Progenitor cell of endocrine pancreas (in vitro differentiated cells): ENCODE data around the gene CD55. TPM values are rescaled to one million over a fixed set of nuclear protein-coding genes. Genes with fewer than 3 reads are reported as not detected.

Source experiments
- DNase-seq: peaks from one replicate; pipeline ENCODE4 v3.0.0; 2021; ENCODE audit warnings: low spot score; ENCODE audit not compliant: unreplicated experiment
- H3K27ac Mint-ChIP-seq: 2 replicates; pipeline ENCODE4 v1.8.0; 2021; ENCODE audit warnings: mild to moderate bottlenecking, moderate library complexity, mixed read lengths
- H3K27me3 Mint-ChIP-seq: 2 replicates; pipeline ENCODE4 v1.8.0; 2021; ENCODE audit warnings: mixed read lengths
- H3K36me3 Mint-ChIP-seq: 2 replicates; pipeline ENCODE4 v1.8.0; 2022; ENCODE audit warnings: mixed read lengths; ENCODE audit not compliant: insufficient read depth
- H3K4me1 Mint-ChIP-seq: 2 replicates; pipeline ENCODE4 v1.8.0; 2021; ENCODE audit warnings: low read depth, mixed read lengths
- H3K4me3 Mint-ChIP-seq: 2 replicates; pipeline ENCODE4 v1.8.0; 2021; ENCODE audit warnings: low read depth, mild to moderate bottlenecking, moderate library complexity, mixed read lengths
- H3K9me3 Mint-ChIP-seq: 2 replicates; pipeline ENCODE4 v1.8.0; 2021; ENCODE audit warnings: low read depth, mixed read lengths
- total RNA-seq: library from RNA; stranded (reverse); gene quantifications from 2 replicates; pipeline ENCODE4 v1.2.1, GENCODE V29; 2021
- TF ChIP-seq, protein P1 (sequence below): fragments of 200-600 bp; sonication (generic); IDR thresholded peaks from one replicate; pipeline ENCODE4 v1.5.0; 2021; ENCODE audit warnings: antibody characterized with exemption, mild to moderate bottlenecking; ENCODE audit not compliant: unreplicated experiment

The CD55 gene
- total RNA-seq, 1 donor from 2014 or later: 7.4 TPM

DNA sequence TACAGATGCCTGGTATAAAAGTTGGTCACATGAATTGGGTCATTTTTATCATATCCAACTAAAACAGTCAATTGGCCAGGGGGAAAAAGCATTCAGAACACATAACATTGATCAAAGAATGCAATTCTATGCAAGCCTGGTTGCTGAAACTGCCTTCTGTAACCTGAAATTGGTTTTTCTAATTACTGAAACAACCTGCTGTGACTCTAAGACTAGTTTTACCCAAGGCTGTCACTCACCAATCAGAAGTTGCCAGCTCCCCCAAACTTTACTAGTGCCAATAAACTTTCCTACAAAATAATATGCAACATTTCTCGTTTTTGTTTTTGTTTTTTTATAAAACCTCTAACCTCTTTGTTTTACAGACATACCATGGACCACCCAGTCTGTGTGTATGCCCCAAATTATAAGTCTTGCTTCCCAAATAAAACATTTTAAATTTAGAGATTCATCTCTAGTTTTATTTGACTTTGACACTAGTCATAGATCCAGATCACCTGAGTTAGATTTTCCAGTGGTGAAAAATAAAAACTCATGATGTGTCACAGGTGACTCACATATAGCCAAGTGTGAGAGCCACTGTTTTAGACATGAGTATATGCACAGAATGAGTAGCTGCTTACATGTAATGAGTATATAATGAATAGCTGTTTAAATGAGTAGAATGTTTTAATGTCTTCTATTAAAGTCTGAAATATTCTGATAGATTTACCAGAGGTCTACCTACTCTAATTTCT, 68.4 kb downstream of the CD55 start:
- Mint-ChIP-seq H3K27me3 (no peaks in the 10 kb centered on the region), H3K36me3 (no peaks in the 10 kb centered on the region), H3K4me1 (no peaks in the 10 kb centered on the region), H3K9me3 (peaks cover 8% of the 10 kb centered on the region), H3K27ac (no peak overlapping the region), H3K4me3 (no peak overlapping the region)
- TF ChIP-seq, protein P1, sequence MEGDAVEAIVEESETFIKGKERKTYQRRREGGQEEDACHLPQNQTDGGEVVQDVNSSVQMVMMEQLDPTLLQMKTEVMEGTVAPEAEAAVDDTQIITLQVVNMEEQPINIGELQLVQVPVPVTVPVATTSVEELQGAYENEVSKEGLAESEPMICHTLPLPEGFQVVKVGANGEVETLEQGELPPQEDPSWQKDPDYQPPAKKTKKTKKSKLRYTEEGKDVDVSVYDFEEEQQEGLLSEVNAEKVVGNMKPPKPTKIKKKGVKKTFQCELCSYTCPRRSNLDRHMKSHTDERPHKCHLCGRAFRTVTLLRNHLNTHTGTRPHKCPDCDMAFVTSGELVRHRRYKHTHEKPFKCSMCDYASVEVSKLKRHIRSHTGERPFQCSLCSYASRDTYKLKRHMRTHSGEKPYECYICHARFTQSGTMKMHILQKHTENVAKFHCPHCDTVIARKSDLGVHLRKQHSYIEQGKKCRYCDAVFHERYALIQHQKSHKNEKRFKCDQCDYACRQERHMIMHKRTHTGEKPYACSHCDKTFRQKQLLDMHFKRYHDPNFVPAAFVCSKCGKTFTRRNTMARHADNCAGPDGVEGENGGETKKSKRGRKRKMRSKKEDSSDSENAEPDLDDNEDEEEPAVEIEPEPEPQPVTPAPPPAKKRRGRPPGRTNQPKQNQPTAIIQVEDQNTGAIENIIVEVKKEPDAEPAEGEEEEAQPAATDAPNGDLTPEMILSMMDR: no peak
- no peak for DNase-seq

DNA sequence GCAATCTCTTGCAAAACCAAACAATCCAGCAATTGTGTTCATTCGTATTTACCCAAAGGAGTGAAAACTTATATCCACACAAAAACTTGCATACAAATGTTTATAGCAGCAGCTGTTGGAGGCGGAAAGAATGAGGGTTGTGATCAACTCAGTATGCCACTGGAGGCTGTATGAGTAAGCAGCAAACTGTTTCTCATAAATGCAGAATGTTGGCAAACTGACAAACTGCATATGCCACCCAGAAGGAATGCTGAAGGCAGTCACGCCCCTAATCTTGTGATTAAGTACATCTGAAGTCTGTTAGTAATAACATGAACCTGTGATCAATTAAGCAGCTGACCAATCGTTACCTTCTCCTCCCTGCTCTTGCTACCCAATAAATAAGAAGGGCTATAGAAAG, 72.1 kb downstream of the CD55 start:
- no peaks in the 10 kb centered on the region for H3K36me3 Mint-ChIP-seq

DNA sequence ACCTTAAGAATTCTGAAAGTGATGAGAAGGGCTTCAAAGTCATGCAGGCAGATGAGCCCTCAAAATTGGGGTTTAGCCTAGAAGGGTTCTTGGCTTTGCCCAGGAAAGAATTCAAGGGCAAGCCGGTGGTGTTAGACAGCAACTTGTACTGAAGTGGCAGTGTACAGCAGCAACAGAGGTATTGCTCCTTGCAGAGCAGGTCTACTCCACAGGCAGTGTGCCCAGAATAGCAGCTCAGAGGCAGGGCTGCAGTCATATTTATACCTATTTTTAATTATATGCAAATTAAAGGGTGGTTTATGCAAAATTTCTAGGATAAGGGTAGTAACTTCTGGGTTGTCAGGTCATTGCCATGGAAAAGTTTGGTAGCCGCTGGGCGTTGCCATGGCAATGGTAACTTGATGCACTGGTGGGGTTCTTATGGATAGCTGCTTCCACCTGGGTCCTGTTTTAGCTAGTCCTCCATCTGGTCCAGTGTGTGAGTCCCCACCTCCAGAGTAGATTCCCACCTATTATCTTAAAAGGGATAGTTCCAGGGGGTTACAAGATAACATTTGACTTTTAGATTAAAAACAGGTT, 74.8 kb downstream of the CD55 start:
- Mint-ChIP-seq H3K4me3 (no peak overlapping the region), H3K27ac (no peak overlapping the region), H3K27me3 (peaks cover 3% of the 10 kb centered on the region), H3K4me1 (peaks cover 3% of the 10 kb centered on the region), H3K36me3 (no peaks in the 10 kb centered on the region), H3K9me3 (no peaks in the 10 kb centered on the region)
- no peak for DNase-seq
- TF ChIP-seq, protein P1: no peak

More for the DNA sequence above, 72.1 kb downstream of the CD55 start:
- no peak for DNase-seq
- H3K4me1 Mint-ChIP-seq: peaks cover 3% of the 10 kb centered on the region
- H3K9me3 Mint-ChIP-seq: no peaks in the 10 kb centered on the region
- H3K27me3 Mint-ChIP-seq: peaks cover 3% of the 10 kb centered on the region
- H3K4me3 Mint-ChIP-seq: no peak overlapping the region
- H3K27ac Mint-ChIP-seq: no peak overlapping the region
- TF ChIP-seq, protein P1: no peak

DNA sequence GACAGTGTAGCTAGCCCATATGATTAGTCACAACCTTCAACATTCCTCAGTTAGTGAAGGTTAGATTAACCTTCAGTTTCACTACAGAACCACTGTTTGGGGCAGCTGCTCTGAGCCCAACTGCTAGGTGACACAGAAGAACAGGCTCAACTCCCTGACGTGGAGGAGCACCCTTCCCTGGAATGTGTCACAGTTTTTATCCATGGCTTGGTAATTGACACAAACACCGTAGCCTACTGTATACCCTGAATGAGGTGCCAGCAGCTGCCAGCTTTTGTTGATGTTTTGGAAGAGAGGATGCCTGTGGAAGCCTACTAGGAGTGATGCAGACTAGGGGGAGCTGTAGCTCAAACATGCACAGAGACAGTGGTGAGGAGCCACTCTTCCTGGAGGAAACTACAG, 76.0 kb downstream of the CD55 start:
- Mint-ChIP-seq H3K27me3 (peaks cover 3% of the 10 kb centered on the region), H3K27ac (no peak overlapping the region)
- TF ChIP-seq, protein P1: no peak

DNA sequence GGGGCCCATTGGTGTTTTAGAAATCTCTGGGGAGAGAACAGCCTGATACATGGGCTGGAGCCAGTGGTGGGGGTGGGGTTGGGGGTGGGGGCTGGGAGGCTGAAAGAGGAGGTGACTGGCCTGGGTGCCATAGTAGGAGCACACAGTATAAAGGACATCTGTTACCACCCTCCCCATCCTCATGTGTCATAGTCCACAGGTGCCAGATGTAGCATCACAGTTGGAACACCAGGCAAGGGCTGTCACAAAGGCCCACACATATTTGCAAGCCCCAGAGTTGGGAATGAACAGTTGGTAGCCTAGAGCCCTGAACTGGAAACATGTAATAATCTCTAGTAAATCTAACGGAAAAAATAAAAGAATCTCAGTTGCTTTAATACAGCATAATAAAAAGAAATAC, 77.5 kb downstream of the CD55 start:
- H3K27ac Mint-ChIP-seq: no peak overlapping the region
- DNase-seq: no peak
- TF ChIP-seq, protein P1: no peak
- H3K9me3 Mint-ChIP-seq: no peaks in the 10 kb centered on the region
- H3K36me3 Mint-ChIP-seq: no peaks in the 10 kb centered on the region
- H3K4me1 Mint-ChIP-seq: peaks cover 3% of the 10 kb centered on the region
- no peak overlapping the region for H3K4me3 Mint-ChIP-seq
- H3K27me3 Mint-ChIP-seq: peaks cover 3% of the 10 kb centered on the region

More for the DNA sequence above, 76.0 kb downstream of the CD55 start:
- Mint-ChIP-seq H3K4me3 (no peak overlapping the region), H3K36me3 (no peaks in the 10 kb centered on the region), H3K4me1 (peaks cover 3% of the 10 kb centered on the region), H3K9me3 (no peaks in the 10 kb centered on the region)
- no peak for DNase-seq
